CD4-positive, alpha-beta T cell treated with Interleukin-2 at 100 ng/mL for 4 hours (primary cell): ENCODE data around the gene NSD1.
"Not testable (repeated sequence)": the region's sequence is repeated elsewhere in the genome, so short reads cannot be mapped to it uniquely, and the experiment has no call there.

Experiments
- DNase-seq: peaks from one replicate; pipeline ENCODE4 v3.0.0-alpha.2; 2020; ENCODE audit warnings: low spot score

NSD1 gene

GRCh38 chr5:177231479-177232250 is 98.1 kb downstream of the NSD1 start:
- no peak for DNase-seq

GRCh38 chr5:177232358-177232757 is 98.8 kb downstream of the NSD1 start:
- DNase-seq, result no peak

- DNase-seq, result no peak
Measured at GRCh38 chr5:177232761-177233160, 99.2 kb downstream of the NSD1 start.

- no peak for DNase-seq
Measured at GRCh38 chr5:177233206-177233605, 99.6 kb downstream of the NSD1 start.

- DNase-seq, result no peak
Measured at GRCh38 chr5:177233802-177234201, 100.2 kb downstream of the NSD1 start.

- DNase-seq, result no peak
Measured at GRCh38 chr5:177234841-177235240, 101.3 kb downstream of the NSD1 start.

GRCh38 chr5:177241768-177242167 is 108.2 kb downstream of the NSD1 start:
- DNase-seq, result no peak

- no peak for DNase-seq
Measured at GRCh38 chr5:177242304-177242703, 108.7 kb downstream of the NSD1 start.

GRCh38 chr5:177249761-177250537 is 116.4 kb downstream of the NSD1 start:
- no peak for DNase-seq

GRCh38 chr5:177253252-177253651 is 119.7 kb downstream of the NSD1 start:
- no peak for DNase-seq

GRCh38 chr5:177256296-177256695 is 122.7 kb downstream of the NSD1 start:
- no peak for DNase-seq

GRCh38 chr5:177258711-177259110 is 125.1 kb downstream of the NSD1 start:
- not testable (repeated sequence) for DNase-seq

- no peak for DNase-seq
Measured at GRCh38 chr5:177260961-177261360, 127.4 kb downstream of the NSD1 start.

GRCh38 chr5:177261510-177261909 is 127.9 kb downstream of the NSD1 start:
- DNase-seq, result no peak

- no peak for DNase-seq
Measured at GRCh38 chr5:177264178-177264577, 130.6 kb downstream of the NSD1 start.

GRCh38 chr5:177265395-177265794 is 131.8 kb downstream of the NSD1 start:
- DNase-seq, result no peak

- DNase-seq, result no peak
Measured at GRCh38 chr5:177269232-177269895, 135.8 kb downstream of the NSD1 start.

GRCh38 chr5:177269976-177270375 is 136.4 kb downstream of the NSD1 start:
- no peak for DNase-seq

- DNase-seq, result no peak
Measured at GRCh38 chr5:177270653-177271052, 137.1 kb downstream of the NSD1 start.

GRCh38 chr5:177271113-177271512 is 137.5 kb downstream of the NSD1 start:
- no peak for DNase-seq

- no peak for DNase-seq
Measured at GRCh38 chr5:177275883-177276282, 142.3 kb downstream of the NSD1 start.

GRCh38 chr5:177276886-177277285 is 143.3 kb downstream of the NSD1 start:
- DNase-seq, result peak; percentile 5

- DNase-seq, result no peak
Measured at GRCh38 chr5:177288191-177288590, 154.6 kb downstream of the NSD1 start.
